Stimulated activated CD4-positive, alpha-beta T cell treated with anti-CD3 and anti-CD28 coated beads, Interleukin-4, amount 100 ng/mL, for 4 hours (primary cell): ENCODE results near the gene CAPZA2.
"Not testable (repeated sequence)": the region's sequence is repeated elsewhere in the genome, so short reads cannot be mapped to it uniquely, and the experiment has no call there.

Source experiments
- DNase-seq, 2 experiments: peaks; one replicate each; pipeline ENCODE4 v3.0.0-alpha.2; 2020

Gene CAPZA2

GRCh38 chr7:116862234-116862950 lies at the start of gene CAPZA2:
Gene CAPZA2 (plus strand): TSS chr7:116862587. CDS start chr7:116862612, 25 bp downstream.
- peak; percentile 91 to 98 for DNase-seq

DNA sequence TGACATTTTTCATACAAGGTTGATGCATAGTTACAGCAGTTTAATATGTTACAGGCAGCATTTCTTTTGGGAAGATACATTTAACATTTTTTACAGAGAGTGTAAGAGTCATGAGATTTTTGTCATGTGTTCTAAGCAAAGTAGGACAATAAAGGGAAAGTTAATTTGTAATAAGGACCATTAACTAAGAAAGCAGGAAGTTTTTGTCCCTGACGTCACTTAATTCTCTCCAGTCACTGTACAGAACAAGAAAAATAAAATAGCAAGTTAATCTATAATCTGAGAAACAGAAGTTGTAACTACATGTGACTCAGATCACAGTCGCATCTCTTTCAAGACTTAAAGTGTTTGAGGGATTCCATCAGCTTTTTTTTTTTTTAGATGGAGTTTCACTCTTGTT lies 49.5 kb upstream of the CAPZA2 start:
- DNase-seq = no peak

DNA sequence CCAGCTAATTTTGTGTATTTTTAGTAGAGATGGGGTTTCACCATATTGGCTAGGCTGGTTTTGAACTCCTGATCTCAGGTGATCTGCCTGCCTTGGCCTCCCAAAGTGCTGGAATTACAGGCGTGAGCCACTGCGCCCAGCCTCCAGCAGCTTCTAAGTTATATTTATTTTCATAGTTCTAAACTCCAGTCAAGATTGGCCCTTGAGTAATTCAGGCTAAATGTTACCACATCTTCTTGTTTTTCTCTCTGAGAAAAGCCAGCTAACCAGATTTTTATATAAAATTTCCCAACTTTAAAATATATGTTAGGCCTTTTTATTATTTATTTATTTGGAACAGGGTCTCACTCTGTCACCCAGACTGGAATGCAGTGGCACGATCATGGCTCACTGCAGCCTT lies 49.0 kb upstream of the CAPZA2 start:
- DNase-seq = not testable (repeated sequence)

- no peak for DNase-seq
These were observed 47.3 kb upstream of the CAPZA2 start for GRCh38 chr7:116815041-116815440.

GRCh38 chr7:116820149-116820548 lies 42.2 kb upstream of the CAPZA2 start:
- DNase-seq = no peak

DNA sequence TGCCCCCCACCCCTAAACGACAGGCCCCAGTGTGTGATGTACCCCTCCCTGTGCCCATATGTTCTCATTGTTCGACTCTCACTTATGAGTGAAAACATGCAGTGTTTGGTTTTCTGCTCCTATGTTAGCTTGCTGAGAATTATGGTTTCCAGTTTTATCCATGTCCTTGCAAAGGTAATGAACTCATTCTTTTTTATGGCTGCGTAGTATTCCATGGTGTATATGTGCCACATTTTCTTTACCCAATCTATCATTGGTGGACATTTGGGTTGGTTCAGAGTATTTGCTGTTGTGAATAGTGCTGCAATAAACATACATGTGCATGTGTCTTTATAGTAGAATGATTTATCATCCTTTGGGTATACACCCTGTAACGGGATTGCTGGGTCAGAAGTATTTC lies 40.7 kb upstream of the CAPZA2 start:
- not testable (repeated sequence) for DNase-seq

GRCh38 chr7:116824449-116824848 lies 37.9 kb upstream of the CAPZA2 start:
- no peak for DNase-seq

GRCh38 chr7:116828281-116828680 lies 34.1 kb upstream of the CAPZA2 start:
- DNase-seq = no peak

DNA sequence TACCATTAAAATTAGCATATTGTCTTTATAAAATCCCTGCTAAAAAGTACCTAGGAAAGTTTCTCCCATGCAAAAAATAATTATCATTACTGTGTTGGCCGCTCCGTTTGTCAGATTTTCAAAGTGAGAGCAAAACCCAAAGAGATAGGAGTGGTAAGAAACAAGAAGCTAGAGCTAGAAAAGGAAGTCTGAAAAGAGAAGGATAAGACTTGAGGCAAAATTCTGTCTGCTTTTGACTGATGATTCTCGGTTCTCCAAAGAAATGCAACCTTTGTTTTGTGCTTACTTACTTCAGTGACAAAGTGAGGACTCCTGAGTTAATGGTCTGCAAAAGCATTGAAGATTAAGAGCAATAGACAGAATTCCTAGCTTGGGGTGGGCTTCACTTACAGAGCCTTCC lies 33.3 kb upstream of the CAPZA2 start:
- DNase-seq = no peak

GRCh38 chr7:116829493-116829892 lies 32.9 kb upstream of the CAPZA2 start:
- no peak for DNase-seq

- no peak for DNase-seq
These were observed 29.7 kb upstream of the CAPZA2 start for GRCh38 chr7:116832692-116833091.

- DNase-seq = no peak
These were observed 27.4 kb upstream of the CAPZA2 start for GRCh38 chr7:116834815-116835504.

DNA sequence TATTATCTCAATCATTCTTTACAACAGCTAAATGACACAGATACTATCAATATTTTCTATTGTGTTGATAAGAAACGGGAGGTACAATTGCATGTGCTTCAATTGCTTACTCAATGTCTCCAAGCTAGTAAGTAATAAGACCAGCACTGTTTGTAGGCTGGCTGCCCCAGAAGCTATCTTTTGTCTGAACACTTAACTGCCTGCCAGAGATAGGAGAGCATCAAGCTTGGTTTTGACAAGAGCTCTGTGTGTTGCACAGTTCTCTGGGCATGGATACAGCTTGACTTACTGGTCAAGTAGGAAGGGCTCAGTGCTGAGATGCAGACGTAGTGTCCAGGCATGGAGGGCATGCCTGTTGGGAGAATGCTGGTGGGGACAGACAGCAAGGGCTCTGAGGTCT lies 26.3 kb upstream of the CAPZA2 start:
- no peak for DNase-seq

DNA sequence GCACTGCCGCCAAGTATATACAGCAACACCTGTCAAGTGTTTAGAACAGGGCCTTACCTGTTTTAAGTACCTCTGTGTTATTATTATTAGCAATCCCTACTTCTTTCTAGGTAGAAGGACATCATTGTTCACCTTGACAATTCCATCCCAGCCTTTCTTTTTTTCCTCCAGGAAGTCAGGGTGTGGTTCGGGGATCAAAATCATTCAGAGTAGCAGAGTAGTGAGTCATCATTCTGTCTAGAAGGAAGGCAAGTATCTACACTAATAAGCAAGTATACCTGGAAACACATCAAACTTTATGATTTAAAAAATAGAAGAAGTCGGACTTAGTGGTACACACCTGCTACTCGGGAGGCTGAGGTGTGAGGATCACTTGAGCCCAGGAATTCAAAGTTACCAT lies 25.5 kb upstream of the CAPZA2 start:
- no peak for DNase-seq

- DNase-seq = no peak
These were observed 24.8 kb upstream of the CAPZA2 start for GRCh38 chr7:116837586-116837985.

- no peak for DNase-seq
These were observed 22.1 kb upstream of the CAPZA2 start for GRCh38 chr7:116840256-116840655.

- DNase-seq = no peak
These were observed 20.0 kb upstream of the CAPZA2 start for GRCh38 chr7:116842371-116842770.

DNA sequence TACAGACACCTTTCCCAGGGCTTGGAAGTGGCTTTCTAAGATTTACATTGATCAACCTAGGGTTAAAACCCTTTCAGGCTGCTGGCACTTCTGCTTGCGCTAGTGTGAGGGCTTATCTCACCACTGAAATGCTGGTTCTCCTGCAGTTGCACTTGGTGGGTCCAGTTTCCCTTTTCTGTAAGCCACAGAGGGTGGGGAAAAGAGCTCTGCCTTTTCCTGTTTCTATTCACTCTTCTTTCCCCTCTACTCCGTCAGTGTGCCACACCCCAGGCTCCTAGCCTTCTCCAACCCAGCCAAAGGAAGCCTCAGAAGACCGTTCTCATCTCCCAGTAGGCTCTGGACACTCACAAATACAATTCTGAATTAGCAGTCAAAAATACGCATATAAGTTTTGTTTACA lies 19.0 kb upstream of the CAPZA2 start:
- no peak for DNase-seq

GRCh38 chr7:116851175-116851574 lies 11.2 kb upstream of the CAPZA2 start:
- DNase-seq = no peak

DNA sequence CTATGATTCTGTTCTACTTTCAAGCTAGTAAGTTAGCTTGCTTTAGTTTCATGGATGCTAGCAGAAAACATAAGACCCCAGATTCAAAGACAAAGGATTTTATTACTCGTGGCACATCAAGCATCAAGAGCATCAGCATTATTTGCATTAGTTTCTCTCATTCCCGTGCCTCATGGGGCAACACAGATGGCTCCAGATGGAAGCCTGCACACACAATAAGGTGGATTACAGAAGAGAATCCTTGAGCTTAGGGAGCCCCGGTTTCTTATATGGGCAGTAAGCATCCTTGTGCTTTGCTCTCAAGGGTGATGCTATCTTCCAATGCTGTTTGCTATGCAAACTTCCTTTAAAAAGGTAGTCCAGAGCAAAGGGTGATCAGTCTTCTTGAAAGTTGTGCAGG lies 10.7 kb upstream of the CAPZA2 start:
- no peak for DNase-seq

- DNase-seq = no peak
These were observed 8.3 kb upstream of the CAPZA2 start for GRCh38 chr7:116854132-116854531.

DNA sequence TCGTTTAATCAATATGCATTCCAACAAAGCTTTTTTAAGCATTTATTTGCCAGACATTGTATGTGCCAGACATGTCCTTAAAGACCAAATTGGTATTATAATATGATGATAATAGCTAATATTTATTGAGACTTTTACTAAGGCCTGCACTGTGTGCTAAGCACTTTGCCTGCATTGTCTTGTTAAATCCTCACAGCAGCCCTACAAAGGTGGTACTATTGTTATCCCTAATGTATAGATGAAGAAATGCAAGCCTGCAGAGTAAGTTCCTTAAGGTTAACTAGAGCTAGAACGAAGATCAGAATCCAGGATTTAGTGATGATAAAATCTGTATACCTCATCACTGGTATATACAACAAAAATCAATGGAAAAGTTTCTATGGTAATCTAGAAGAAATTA lies 5.3 kb upstream of the CAPZA2 start:
- DNase-seq = no peak

- no peak for DNase-seq
These were observed 3.1 kb upstream of the CAPZA2 start for GRCh38 chr7:116859323-116859722.

DNA sequence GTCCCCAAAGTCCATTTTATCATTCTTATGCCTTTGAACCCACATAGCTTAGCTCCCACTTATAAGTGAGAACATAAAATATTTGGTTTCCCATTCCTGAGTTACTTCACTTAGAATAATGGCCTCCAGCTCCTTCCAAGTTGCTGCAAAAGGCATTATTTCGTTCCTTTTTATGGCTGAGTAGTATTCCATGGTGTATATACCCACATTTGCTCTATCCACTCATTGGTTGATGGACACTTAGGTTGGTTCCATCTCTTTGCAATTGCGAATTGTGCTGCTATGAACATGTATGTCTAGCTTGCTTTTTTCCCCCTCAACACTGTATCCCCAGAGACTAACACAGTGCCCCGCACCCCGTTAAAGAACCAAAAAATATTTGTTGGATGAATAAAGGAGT lies 670 bp upstream of the CAPZA2 start:
- no peak for DNase-seq
